Keratinocyte (primary cell): Measurements from ENCODE around the gene ENKUR.

ENCODE experiments used
- CTCF ChIP-seq, 3 experiments: IDR thresholded peaks in 1 of 3; conservative IDR thresholded peaks in 1 of 3; optimal IDR thresholded peaks in 1 of 3; 2 replicates in 2 of 3; 3 replicates in 1 of 3; pipeline versions ENCODE3 to v1.5.1; 2011; ENCODE audit warnings: low read length in 3 of 3, mild to moderate bottlenecking in 3 of 3, moderate library complexity in 2 of 3, control low read depth in 1 of 3, inconsistent platforms in 1 of 3; ENCODE audit not compliant: insufficient read depth in 2 of 3; ENCODE audit errors: extremely low read depth in 1 of 3
- EZH2 ChIP-seq: IDR thresholded peaks from one replicate; pipeline ENCODE4 v1.6.1; 2012; ENCODE audit warnings: inconsistent platforms, mild to moderate bottlenecking, low read length, moderate library complexity

DNA sequence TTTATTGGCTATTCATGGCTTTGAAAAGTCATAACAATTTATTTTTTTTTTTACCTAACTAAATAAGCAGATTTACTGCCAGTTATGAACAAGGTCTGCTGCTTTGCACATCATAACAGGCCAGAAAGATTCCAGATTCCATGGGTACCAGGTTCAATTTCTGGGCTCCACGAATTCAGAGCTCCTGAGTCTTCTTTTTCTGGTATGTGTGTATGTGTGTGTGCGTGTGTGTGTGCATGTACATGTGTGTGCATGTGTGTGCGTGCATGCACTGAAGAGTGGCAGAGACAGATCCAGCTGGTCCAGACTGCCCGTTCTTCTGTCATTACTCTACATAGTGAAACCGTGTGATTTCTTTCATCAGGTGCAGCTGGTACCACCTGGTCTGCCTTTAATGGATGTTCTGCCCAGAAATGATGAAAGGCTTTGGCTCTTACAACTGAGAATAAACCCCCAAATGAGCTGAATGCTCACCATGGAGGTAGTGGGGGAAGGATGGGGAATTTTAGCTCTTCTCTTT is 48.9 kb downstream of the ENKUR start:
- TF ChIP-seq EZH2 (no peak), CTCF (optimal IDR thresholded peaks at IDR 0.05 in 1 of 3, IDR thresholded peaks at IDR 0.05 in 1 of 3, conservative IDR thresholded peaks at IDR 0.05 in 1 of 3; ENCODE audit: extremely low read depth in 1 of 3, insufficient read depth in 2 of 3, low read length in 3 of 3) (no peak)
